OCI-LY7 (cell line): ENCODE results near the gene NME9. TPM values are rescaled to one million over a fixed set of nuclear protein-coding genes. Genes with fewer than 3 reads are reported as not detected.

Source experiments
- BruUV-seq: library from RNA; stranded (reverse); fragments of 400-500 nt; replicated peaks from 2 replicates; lab custom pipeline; 2021; lab: Mats Ljungman, UMichigan
- CTCF ChIA-PET: fragments of 300-600 bp; sonication (Branson Sonifier 250); formaldehyde crosslinking; loops from one replicate; lab custom pipeline; 2022; ENCODE audit warnings: antibody characterized with exemption; ENCODE audit not compliant: unreplicated experiment; lab: Charles Lee
- POLR2A ChIA-PET: fragments of 300-600 bp; sonication (Branson Sonifier 250); formaldehyde crosslinking; loops from one replicate; lab custom pipeline; 2022; ENCODE audit warnings: antibody characterized with exemption; lab: Charles Lee
- DNase-seq: peaks from one replicate; pipeline ENCODE4 v3.0.0-alpha.2; 2015; ENCODE audit warnings: low spot score
- H2AFZ ChIP-seq: fragments of 200-600 bp; sonication (generic), shearing (Covaris generic); 2 replicates; pipeline ENCODE4 v1.6.1; 2014; ENCODE audit warnings: mild to moderate bottlenecking, antibody characterized with exemption, low read length, moderate library complexity
- H3K27ac ChIP-seq: fragments of 200-600 bp; sonication (generic); 2 replicates; pipeline ENCODE4 v1.5.1; 2014; ENCODE audit warnings: mixed run types, low read depth, mild to moderate bottlenecking, moderate library complexity, low read length, inconsistent platforms; ENCODE audit not compliant: poor library complexity, severe bottlenecking
- H3K36me3 ChIP-seq: fragments of 200-600 bp; sonication (generic); 2 replicates; pipeline ENCODE4 v1.6.1; 2014; ENCODE audit warnings: mild to moderate bottlenecking, antibody characterized with exemption, low read length, moderate library complexity, mixed read lengths; ENCODE audit not compliant: insufficient read depth
- H3K4me1 ChIP-seq: fragments of 200-600 bp; sonication (generic); 2 replicates; pipeline ENCODE4 v1.5.1; 2014; ENCODE audit warnings: mild to moderate bottlenecking, low read length; ENCODE audit not compliant: insufficient read depth, poor library complexity, severe bottlenecking
- H3K4me2 ChIP-seq: fragments of 200-600 bp; sonication (generic); 2 replicates; pipeline ENCODE4 v1.6.1; 2014; ENCODE audit warnings: mild to moderate bottlenecking, low read length
- H3K4me3 ChIP-seq: fragments of 200-600 bp; sonication (generic); 2 replicates; pipeline ENCODE4 v1.5.1; 2014; ENCODE audit warnings: mild to moderate bottlenecking, low read depth, low read length; ENCODE audit not compliant: poor library complexity, severe bottlenecking
- H3K79me2 ChIP-seq: fragments of 200-600 bp; sonication (generic); 2 replicates; pipeline ENCODE4 v1.6.1; 2016; ENCODE audit warnings: low read depth, mild to moderate bottlenecking, low read length, moderate library complexity, mixed read lengths; ENCODE audit not compliant: insufficient read depth
- H3K9me2 ChIP-seq: fragments of 200-600 bp; sonication (generic); 2 replicates; pipeline ENCODE4 v1.6.1; 2016; ENCODE audit warnings: mild to moderate bottlenecking, low read length, mixed read lengths; ENCODE audit not compliant: insufficient read depth
- H3K9me3 ChIP-seq: fragments of 200-600 bp; sonication (generic); 2 replicates; pipeline ENCODE4 v1.6.1; 2014; ENCODE audit warnings: mild to moderate bottlenecking, mixed run types, low read length, mixed read lengths
- H4K20me1 ChIP-seq: fragments of 200-600 bp; sonication (generic); 2 replicates; pipeline ENCODE4 v1.6.1; 2014; ENCODE audit warnings: mild to moderate bottlenecking, antibody characterized with exemption, low read length, moderate library complexity, mixed read lengths; ENCODE audit not compliant: insufficient read depth
- EZH2phosphoT487 ChIP-seq: fragments of 200-600 bp; sonication (generic); IDR thresholded peaks from 2 replicates; pipeline ENCODE4 v1.6.1; 2018; ENCODE audit warnings: low read depth, borderline replicate concordance, mild to moderate bottlenecking, mixed run types, antibody characterized with exemption, low read length, moderate library complexity, mixed read lengths
- intact Hi-C: fragments of 100-400 bp; cut with micrococcal nuclease; formaldehyde crosslinking; loops from one replicate; pipeline ENCODE4 v1.10.0; 2022; ENCODE audit not compliant: unreplicated experiment
- total RNA-seq, 2 experiments: library from RNA; depleted of rRNA in 1 of 2; stranded (reverse); fragments of >200 nt in 1 of 2; shearing (Covaris generic) in 1 of 2; gene quantifications; 2 replicates each; pipeline ENCODE4 v1.2.3, GENCODE V29; 2014 to 2022
- TF ChIP-seq, protein P1 (sequence below): fragments of 200-600 bp; sonication (generic); conservative IDR thresholded peaks from 2 replicates; pipeline ENCODE4 v1.5.1; 2014; ENCODE audit warnings: mild to moderate bottlenecking, antibody characterized with exemption, low read length, moderate library complexity, mixed read lengths

Gene NME9
- total RNA-seq, 2 experiments from 2014 or later, result not detected

- H3K4me3 ChIP-seq, result no peak overlapping the region
- no peak overlapping the region for H3K4me2 ChIP-seq
- intact Hi-C loops, result no loop called here
- TF ChIP-seq, protein P1, sequence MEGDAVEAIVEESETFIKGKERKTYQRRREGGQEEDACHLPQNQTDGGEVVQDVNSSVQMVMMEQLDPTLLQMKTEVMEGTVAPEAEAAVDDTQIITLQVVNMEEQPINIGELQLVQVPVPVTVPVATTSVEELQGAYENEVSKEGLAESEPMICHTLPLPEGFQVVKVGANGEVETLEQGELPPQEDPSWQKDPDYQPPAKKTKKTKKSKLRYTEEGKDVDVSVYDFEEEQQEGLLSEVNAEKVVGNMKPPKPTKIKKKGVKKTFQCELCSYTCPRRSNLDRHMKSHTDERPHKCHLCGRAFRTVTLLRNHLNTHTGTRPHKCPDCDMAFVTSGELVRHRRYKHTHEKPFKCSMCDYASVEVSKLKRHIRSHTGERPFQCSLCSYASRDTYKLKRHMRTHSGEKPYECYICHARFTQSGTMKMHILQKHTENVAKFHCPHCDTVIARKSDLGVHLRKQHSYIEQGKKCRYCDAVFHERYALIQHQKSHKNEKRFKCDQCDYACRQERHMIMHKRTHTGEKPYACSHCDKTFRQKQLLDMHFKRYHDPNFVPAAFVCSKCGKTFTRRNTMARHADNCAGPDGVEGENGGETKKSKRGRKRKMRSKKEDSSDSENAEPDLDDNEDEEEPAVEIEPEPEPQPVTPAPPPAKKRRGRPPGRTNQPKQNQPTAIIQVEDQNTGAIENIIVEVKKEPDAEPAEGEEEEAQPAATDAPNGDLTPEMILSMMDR, result no peak
- no peak for TF ChIP-seq EZH2phosphoT487
- H3K9me2 ChIP-seq, result no peaks in the 10 kb centered on the region
- CTCF ChIA-PET, result no interaction called here
- H3K4me1 ChIP-seq, result no peaks in the 10 kb centered on the region
- POLR2A ChIA-PET, result interaction anchor here (0.5 to 1.1 kb wide), 3 partner anchors 9 to 605 kb away, joined by 3 to 5 read pairs (median 4); no protein-coding TSS in a partner anchor
- no peak overlapping the region for H2AFZ ChIP-seq
- H3K36me3 ChIP-seq, result peaks cover 6% of the 10 kb centered on the region
- no peaks in the 10 kb centered on the region for H4K20me1 ChIP-seq
- no peak for DNase-seq
- H3K9me3 ChIP-seq, result no peaks in the 10 kb centered on the region
- H3K79me2 ChIP-seq, result no peaks in the 10 kb centered on the region
- no peak overlapping the region for H3K27ac ChIP-seq
- BruUV-seq, result no TSS peak
Measured at GRCh38 chr3:138253609-138254008, 76.0 kb downstream of the NME9 start.

Other genes with a start within 250 kb of the NME9 start
- gene DZIP1L, start 214.2 kb downstream of the NME9 start, total RNA-seq (2014; rRNA removed; shearing (Covaris generic)), result not detected in 2 replicates
- not detected in 2 replicates for gene DZIP1L, start 214.2 kb downstream of the NME9 start, total RNA-seq (2022)
- not detected in 2 replicates for gene A4GNT, start 197.5 kb downstream of the NME9 start, total RNA-seq (2014; rRNA removed; shearing (Covaris generic))
- gene A4GNT, start 197.5 kb downstream of the NME9 start, total RNA-seq (2022), result not detected in 2 replicates
- 13.6 and 21.4 TPM in 2 replicates for gene DBR1, start 154.9 kb downstream of the NME9 start, total RNA-seq (2014; rRNA removed; shearing (Covaris generic))
- 16.4 and 22.7 TPM in 2 replicates for gene DBR1, start 154.9 kb downstream of the NME9 start, total RNA-seq (2022)
- gene ARMC8, start 142.6 kb downstream of the NME9 start, total RNA-seq (2014; rRNA removed; shearing (Covaris generic)), result 34.1 and 48.8 TPM in 2 replicates
- 57.1 and 61.8 TPM in 2 replicates for gene ARMC8, start 142.6 kb downstream of the NME9 start, total RNA-seq (2022)
- not detected in 2 replicates for gene MRAS, start 18.7 kb upstream of the NME9 start, total RNA-seq (2014; rRNA removed; shearing (Covaris generic))
- gene MRAS, start 18.7 kb upstream of the NME9 start, total RNA-seq (2022), result not detected in 2 replicates
- not detected in 2 replicates for gene ESYT3, start 104.8 kb upstream of the NME9 start, total RNA-seq (2014; rRNA removed; shearing (Covaris generic))
- not detected in 2 replicates for gene ESYT3, start 104.8 kb upstream of the NME9 start, total RNA-seq (2022)